HG03354 (cell line): ENCODE data around the gene FBXW9.
"Not testable (repeated sequence)": the region's sequence is repeated elsewhere in the genome, so short reads cannot be mapped to it uniquely, and the experiment has no call there.

Experiments
- ATAC-seq: cut with Tn5 transposase; IDR thresholded peaks from one replicate; pipeline ENCODE4 v1.9.1; 2021; ENCODE audit warnings: mild to moderate bottlenecking; ENCODE audit not compliant: unreplicated experiment, poor library complexity, severe bottlenecking

Gene FBXW9

GRCh38 chr19:12664406-12665280 lies 31.8 kb downstream of the FBXW9 start:
- ATAC-seq: no peak

GRCh38 chr19:12660980-12661379 lies 35.5 kb downstream of the FBXW9 start:
- ATAC-seq: no peak

- ATAC-seq: no peak
Observed at GRCh38 chr19:12657966-12658365, 38.5 kb downstream of the FBXW9 start.

GRCh38 chr19:12656899-12657571 lies 39.4 kb downstream of the FBXW9 start:
- ATAC-seq: no peak

- no peak for ATAC-seq
Observed at GRCh38 chr19:12655546-12655945, 40.9 kb downstream of the FBXW9 start.

- no peak for ATAC-seq
Observed at GRCh38 chr19:12652219-12652618, 44.2 kb downstream of the FBXW9 start.

GRCh38 chr19:12649941-12650340 lies 46.5 kb downstream of the FBXW9 start:
- no peak for ATAC-seq

- no peak for ATAC-seq
Observed at GRCh38 chr19:12648088-12648487, 48.3 kb downstream of the FBXW9 start.

- ATAC-seq: no peak
Observed at GRCh38 chr19:12647490-12648071, 48.9 kb downstream of the FBXW9 start.

- no peak for ATAC-seq
Observed at GRCh38 chr19:12647047-12647446, 49.4 kb downstream of the FBXW9 start.

- no peak for ATAC-seq
Observed at GRCh38 chr19:12646551-12646950, 49.9 kb downstream of the FBXW9 start.

GRCh38 chr19:12643716-12644115 lies 52.7 kb downstream of the FBXW9 start:
- ATAC-seq: not testable (repeated sequence)

- ATAC-seq: no peak
Observed at GRCh38 chr19:12642506-12642905, 53.9 kb downstream of the FBXW9 start.

- ATAC-seq: no peak
Observed at GRCh38 chr19:12641456-12641855, 55.0 kb downstream of the FBXW9 start.

GRCh38 chr19:12639901-12640613 lies 56.4 kb downstream of the FBXW9 start:
- ATAC-seq: peak; percentile 74
